T follicular helper cell (primary cell): ENCODE data around the gene STK38L.
"Not testable (repeated sequence)": the region's sequence is repeated elsewhere in the genome, so short reads cannot be mapped to it uniquely, and the experiment has no call there.

ENCODE experiments used
- DNase-seq: peaks from one replicate; pipeline ENCODE4 v3.0.0-alpha.2; 2020; ENCODE audit warnings: low read depth

The STK38L gene

DNA sequence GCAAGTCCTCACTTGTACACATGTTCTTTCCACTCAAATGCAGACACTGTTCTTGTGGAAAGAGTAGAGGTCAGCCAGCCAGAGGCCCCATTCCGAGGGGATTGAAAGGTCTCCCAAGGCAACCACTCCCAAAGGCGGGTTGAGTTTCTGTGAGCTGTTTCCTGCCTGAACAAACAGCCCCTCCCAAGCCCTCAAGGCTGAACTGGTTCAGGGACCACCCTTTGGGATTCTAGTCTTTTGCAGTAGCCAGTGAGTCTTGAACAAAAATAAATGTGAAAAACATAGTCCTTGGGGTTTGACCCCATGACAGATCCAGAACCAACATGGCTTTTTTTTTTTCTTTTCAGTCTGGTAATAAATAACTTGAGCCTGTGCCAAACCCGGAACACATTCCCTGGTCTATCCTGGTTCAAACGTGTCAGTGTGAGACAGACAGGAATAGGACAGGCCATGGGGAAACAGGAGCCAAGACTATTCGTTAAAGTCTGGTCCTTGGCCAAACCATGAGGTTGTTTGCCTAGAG lies 17.6 kb upstream of the STK38L start:
- no peak for DNase-seq

DNA sequence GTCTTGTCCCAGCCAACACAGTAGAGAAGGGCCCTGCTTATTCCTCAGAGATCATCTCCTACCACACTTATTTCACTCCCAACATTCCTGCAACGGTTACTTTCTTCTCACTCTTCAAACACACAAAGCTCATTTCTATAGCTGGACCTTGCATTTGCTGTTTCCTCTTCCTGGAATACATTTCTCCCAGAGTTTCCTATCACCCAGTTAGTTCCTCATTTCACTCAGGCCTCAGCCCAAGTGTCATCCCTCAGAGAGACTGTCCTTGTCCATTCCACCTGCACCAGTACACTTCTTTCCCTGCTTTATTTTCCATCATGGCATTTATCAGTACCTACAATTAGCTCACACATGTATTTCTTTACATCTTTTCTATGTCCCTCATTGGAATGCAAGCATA lies 14.7 kb upstream of the STK38L start:
- DNase-seq, result no peak

DNA sequence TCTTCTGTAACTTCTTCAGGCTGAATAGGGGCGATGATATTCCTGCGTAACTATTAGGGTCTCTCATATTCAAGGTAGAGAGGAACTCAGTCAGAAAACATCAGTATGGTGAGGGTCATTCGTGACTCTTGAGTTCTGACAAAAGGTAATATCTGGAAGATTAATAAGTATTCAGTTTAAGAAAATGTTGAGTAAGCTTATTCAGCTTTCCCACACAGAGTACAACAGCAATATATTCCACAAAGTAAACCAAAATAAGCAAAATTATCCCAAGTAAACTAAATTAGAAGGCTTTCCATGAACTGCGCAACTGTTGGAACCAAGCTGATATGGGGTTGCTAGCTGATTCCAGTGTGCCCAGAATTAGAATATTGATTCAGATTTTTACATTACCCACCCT lies 12.7 kb upstream of the STK38L start:
- DNase-seq, result not testable (repeated sequence)

DNA sequence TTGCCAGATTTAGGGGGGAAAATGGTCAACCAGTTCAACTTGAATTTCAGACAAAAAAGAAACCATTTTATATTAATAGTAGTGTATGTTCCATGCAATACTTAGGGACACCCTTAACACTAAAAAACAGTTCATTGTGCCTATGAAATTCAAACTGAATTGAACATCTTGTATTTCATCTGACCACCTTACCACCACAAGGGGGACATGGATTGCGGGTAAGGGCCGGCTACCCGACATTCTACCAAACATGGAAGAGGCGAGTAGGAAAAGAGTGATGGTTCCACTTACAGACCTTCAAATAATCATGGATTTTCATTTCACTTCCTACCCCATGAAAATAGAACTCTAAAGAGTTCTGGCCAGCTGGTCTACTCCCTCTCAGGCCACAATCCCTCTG lies 10.3 kb upstream of the STK38L start:
- no peak for DNase-seq

DNA sequence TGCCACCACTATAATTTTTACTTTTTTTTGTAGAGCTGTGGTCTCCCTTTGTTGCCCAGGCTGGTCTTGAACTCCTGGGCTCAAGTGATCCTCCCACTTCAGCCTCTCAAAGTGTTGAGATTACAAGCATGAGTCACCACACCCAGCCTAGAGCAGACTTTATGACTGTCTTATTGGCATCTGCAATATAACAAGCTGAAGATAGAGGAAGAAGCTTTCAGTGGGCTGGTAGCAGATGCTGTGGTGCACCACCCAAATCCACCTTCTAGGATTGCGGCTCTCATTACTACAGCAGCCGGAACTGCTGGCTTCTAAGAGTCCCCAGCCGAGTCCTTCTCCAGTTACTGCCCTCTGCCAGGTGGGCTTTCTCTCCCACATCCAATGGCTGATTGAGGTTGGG lies 7.6 kb upstream of the STK38L start:
- DNase-seq, result no peak

DNA sequence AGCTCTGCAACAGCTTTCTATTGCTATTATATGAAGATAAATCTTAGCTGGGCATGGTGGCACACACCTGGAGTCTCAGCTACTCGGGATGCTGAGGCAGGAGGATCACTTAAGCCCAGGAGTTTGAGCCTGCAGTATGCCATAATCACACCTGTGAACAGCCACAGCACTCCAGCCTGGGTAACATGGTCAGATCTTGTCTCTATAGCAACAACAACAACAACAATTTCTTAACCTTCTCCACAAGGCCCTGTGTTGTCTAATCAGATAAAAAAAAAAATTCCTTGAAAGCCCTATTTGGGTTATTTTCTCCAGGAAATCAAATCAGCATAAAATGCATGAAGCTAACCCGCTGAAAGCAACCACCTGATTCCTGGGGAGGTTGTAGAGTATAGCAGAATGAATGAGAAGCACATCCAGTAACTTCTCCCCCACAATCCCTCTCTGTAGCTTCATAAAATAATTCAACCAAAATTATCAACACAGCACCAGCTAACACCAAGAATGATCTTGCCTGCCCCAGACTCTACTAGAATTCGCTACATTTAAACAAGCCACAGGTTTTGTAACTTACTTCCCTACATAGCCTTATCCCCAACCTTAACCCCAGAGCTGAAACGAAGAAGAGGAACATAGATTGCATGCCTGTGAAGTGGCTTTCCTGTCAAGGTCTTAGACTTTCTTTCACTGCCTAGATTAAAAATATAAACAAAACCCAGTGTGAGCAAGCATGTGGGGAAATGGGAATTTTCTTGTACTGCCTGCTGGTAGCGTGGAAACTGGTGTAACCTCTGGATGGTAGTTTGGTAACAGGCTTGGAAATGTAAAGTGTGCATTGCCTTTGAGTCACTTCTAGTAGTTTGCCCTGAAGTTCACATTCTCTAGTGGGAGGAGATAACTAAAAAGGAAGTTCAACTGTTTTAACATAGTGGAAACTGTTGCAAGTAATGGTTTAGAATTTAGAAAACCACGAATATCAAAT lies 6.0 kb upstream of the STK38L start:
- no peak for DNase-seq

DNA sequence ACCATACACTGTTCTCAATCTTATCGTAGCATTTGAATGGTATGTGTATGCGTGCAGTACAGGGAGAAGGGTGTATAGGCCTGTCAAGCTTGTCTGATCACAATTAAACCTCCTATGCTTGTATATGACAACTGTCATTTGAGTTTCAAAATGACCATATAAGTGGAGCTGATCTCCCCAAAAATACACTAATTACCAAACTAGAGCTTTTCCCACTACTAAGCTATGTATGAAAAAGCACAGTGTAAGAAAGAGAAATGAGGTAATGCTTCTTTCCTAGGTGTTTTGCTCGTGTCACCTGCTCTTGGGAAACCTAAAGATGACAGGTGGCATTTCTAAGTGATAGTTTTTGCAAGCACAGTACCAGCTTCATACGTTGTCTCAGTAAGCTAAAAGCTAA lies 1.1 kb upstream of the STK38L start:
- no peak for DNase-seq

DNA sequence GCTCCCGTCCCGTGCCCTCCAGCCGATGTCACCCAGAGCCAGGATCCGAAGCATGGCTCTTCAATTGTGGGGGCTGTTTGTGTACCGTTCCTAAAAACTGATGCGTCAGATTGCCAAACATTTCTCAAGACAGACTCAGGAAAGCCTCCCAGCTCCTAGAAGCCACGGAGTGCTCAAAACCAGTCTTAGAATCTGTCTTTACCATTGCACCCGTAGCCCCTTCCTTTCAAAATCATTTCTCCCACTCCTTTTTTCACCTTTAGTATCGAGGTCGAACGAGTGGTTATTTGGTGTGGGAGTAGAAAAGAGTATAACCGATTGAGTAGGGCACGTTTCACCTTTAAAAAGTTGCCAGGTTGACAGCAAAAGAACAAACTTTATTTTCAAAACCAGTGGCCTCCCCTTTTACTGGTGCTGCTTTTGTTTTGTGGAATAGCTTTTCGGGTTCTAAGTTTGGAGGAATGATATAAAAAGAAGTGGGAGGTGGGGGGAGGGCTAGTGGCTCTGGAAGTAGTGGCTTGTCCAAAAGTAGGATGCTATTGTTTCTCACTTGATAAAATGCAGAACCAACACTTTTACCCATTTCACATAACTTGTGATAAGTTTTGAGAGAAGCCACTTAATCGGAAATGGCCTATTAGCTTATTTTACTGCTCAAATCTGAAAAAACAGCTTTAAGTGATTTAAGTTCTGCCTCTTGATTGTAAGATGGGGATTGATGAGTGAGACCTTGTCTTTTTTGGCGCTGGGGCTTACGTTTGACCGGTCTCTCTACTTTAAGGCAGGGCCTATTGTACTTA lies 803 bp downstream of the STK38L start:
- no peak for DNase-seq

DNA sequence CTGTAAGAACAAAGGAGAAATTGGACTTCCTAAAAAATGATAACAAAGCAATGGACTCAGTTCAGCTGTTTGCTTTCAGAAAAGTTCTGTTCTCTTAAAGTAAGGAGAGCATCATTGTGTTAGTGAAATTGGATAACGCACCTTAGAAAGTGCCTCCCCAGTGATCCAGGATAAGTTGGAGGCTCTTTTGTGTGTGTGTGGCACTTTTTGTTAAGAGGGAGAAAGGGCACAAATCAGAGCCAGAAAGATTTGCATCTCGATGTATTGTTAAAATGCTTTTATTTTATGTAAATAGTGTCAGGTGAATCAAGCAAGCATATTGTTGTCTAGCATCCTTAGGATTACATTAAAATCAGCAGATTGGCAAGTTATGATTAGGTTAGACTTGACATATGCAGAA lies 2.1 kb downstream of the STK38L start:
- DNase-seq, result no peak

DNA sequence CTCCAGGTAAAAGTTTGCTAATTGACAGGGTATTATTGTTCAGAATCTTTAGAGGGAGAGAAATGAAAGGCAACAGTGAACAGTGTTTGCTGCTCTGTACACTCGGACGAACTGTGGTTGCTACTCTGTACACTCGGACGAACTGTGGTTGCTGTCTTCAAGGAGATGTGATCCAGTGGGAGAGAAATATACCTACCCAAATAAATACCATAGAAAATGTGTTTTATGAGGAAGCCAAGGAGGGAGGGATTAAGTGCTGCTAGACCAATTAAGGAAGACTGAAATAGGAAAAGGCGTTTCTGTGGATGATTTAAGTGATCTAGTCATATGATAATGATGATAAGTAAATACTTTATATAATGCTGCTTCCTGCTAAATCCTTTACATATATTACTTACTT lies 2.7 kb downstream of the STK38L start:
- DNase-seq, result no peak

DNA sequence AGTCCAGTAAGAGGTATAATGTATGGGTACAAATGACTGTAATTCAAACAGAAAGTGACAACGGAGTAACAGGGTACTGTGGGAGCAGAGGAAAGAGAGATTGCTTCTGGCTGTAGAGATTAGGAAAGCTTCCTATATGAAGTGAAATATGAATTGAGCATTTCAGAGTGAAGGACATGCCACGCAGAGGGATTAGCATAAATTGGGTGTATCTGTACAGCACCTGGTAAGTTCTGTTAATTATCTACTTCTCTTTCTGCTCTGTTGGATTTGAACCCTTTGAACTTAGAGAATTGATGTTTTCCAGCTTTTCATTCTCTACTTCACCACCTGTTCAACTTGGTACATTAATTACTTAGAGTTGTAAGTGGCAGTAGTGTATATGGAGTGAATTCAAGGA lies 8.8 kb downstream of the STK38L start:
- DNase-seq, result no peak

DNA sequence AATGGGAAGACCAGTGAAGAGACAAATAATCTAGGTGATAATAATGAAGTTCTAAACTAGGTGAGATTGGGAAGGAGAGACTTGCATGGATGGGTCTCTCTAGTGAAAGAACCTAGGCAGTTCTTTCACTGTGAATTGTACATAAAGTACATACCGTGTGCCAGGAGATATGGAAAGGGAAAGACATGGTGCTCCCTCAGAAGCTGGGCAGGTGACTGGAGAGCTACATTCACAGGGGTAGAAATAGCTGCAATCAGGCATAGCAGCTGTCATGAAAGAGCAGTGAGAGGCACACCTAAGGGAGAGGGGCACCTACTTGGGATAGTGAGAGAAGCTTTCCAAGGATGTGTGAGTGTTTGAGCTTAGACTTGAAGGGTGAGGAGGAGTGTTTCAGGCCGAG lies 9.3 kb downstream of the STK38L start:
- DNase-seq, result no peak

DNA sequence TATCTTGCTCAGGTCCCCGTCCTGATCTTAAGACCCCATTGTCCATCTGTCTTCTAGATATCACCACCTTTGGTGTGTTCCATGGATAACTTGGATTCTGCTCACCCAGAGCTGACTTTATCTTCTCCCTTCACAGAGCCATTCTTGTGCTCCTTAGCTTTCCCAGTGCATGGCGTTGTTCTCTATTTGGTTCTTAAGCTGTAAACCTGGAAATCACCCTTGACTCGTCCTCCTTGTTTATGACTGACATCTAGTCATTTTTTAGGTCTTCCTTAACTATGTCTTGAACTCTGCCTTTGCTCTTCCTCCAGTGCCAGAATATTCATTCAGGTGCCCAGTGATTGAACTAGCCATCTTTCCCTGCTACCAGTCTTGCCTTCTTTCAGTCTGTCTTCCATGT lies 11.7 kb downstream of the STK38L start:
- DNase-seq, result no peak

DNA sequence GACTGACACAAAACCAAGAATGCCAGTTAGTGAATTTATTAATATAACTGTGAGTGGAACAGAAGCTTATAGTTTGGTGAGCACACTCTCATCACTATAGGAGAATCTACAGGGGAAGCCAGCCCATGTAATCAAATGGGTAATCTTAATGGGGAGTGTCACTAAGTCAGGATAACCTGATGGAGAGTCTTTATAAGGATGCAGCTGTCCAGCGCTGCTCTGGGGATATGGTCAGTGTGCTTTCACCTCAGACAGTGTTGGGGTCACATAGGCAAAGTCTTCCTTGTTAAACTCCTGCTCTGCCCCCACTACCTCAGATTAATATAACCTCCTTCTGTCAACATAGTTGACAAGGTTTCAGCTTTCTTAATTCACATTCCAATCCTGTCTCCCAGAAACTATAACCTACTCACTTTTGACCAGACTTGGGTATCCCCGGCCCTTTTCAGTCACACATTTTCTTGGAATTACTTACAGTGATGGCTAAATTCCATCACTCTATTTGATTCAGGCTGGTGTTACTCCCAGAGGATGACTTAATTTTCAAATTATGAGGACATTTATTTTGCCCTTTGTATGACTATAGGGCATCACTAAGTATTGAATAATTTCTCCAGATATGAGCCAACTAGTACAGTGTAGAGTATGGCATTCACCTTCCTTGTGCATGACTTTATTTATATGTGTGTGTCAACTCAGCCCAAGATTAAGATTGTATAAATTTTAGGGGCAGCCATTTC lies 13.2 kb downstream of the STK38L start:
- DNase-seq, result no peak

DNA sequence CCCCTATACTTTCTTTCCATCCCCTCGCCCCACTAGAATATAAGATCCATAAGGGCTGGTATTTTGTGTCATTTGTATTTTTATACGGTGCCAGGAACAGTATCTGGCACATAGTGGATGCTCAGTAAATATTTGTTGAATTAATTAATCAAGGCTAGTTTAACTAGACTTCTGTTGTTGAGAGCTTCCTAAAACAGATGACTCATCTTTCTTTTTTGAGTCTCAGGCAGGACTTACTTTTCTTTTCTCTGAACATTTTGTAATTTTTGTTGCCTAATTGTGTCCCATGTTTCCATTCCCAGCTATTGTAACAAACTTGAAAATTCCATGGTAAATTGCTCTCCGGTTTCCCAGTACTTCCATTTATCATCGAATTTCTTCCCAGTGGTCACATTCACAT lies 16.7 kb downstream of the STK38L start:
- no peak for DNase-seq

DNA sequence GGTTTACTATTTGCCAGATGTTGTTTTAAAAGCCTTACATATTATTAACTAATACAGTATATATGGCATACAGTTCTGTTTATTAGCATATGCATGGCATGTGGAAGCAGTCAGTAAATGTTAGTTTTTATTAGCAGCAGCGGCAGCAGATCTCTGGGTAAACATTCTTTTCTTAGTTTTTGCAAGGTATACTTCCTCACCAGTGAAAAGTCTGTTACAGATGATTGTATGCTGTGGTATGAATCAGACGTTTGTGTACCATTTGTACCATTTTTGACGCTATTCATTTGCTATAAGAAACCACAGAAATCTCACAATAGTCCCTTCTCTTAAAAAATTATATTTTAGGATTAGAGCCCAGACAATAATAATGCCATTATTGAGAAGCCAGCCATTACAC lies 17.8 kb downstream of the STK38L start:
- no peak for DNase-seq

DNA sequence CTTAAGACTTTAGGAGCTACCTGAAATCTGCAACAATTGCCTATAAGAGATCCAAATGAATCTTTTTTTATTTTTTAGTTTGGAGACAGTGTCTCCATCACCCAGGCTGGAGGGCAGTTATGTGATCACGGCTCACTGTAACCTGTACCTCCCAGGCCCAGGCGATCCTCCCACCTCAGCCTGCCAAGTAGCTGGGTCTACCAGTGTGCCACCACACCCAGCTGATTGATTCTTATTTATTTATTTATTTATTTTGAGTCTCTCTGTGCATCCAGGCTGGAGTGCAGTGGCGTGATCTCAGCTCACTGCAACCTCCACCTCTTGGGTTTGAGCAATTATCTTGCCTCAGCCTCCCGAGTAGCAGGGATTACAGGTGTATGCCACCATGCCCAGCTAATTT lies 26.1 kb downstream of the STK38L start:
- no peak for DNase-seq

DNA sequence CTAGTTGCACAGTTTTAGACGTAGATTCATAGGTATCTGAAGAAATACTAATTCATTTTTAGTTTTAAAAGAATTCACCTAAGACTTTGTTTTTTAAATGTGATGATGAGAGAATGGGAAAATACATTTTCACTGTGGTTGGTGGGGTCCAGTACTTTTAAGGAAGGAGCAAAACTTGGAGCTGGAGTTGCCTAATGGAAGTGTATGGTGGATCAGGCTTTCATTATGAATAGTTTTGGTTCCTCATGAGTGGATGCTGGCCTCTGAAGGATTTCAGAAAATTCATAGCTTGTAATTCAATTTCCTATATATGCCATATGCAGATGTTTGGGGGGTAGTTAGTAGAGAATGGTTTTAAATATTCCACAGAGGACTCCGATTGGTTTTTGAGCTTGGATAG lies 27.1 kb downstream of the STK38L start:
- no peak for DNase-seq

DNA sequence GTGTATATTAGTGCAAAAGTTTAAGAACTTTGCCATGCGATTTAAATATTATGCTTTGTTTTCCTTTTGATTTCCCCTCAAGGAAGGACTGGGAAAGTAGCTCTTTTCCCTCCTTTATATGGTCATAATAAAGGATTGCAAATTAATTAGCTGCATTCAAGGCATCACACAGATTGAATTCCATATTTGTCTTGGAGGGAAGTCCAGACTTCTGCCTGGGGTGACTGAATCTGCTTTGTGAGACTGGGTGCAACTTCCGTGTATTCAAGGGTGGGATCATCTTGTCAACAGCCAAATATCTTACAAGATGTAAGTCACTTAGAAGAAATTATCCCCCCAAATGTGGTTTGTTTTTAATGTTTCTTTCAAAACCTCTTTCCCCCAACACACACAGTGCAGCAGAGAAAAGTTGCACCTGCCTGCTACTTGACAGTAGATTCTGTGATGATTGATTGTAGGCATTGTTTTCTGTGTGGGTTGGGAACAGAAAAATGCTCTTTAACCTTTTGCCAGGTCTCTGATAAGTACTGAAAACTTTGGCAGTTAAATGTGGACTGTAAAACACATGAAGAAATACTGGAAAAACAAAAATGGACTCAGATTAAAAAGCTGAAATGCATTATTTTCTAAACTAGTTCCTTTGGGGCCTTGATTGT lies 28.4 kb downstream of the STK38L start:
- DNase-seq, result no peak

DNA sequence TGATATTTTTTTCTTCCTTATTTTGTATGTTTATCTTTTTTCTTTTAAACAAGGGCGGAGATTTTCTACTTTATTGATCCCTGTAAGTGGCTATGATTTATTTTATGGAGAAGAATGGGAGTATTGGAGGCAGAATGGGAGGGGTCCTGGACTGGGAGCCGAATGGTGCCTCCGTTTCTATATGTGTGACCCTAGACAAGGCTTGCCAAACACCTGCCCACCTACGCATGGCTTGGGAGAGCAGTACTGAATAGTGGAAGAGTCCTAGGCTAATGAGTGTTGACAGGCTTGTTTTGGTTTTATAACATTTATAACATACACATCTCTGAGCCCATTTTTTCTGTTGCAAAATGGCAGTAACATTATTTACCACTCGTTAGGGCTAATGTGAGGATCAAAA lies 29.0 kb downstream of the STK38L start:
- no peak for DNase-seq

DNA sequence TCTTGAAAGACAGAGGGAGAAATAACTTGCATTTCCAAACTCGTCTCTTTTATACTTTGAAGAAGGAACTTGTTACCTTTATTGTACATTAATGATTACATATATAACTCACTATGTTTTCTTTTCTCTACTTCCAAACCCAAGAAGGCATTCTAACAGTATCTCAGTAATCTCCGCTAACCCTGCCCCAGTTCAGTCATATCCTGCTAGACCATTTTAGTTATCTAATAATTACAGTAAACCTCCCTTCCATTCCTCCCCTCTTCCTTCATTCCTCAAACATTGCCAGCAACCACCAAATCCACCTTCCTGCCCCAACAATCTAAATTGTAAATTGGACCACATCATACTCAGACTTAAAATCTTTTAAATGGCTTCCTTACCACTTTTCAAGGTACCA lies 30.6 kb downstream of the STK38L start:
- DNase-seq, result no peak

DNA sequence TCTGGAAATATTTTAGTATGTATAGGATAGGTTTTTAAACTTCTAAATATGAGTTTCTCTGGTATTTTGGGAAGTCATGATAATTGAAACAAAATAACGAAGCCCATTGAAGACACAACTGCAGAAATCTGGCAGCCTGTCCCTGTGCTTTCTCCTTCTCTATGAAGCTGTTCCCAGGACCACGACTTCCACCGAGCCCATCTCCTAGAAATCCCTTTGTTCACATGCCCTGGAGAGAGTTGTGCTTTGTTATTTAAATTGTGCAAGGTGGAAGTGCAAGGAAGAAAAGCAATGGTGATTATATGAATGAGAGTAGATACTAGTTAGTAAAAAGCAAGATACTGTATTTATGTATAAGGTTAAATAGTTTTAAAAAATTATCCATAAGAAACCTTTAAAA lies 32.2 kb downstream of the STK38L start:
- no peak for DNase-seq
